ENCODE measurements around the gene SSC5D.

- TF ChIP-seq CTCF (IDR thresholded peaks at IDR 0.05; ENCODE audit: borderline replicate concordance, extremely low read depth, low read length, poor library complexity, severe bottlenecking) (no peak), EZH2 (IDR thresholded peaks at IDR 0.05; ENCODE audit: borderline replicate concordance, low read depth, low read length, severe bottlenecking) (no peak)
Measured at GRCh38 chr19:55453511-55454260, 34.5 kb upstream of the SSC5D start.

Measured in DND-41 (cell line).